Germinal center (tissue), 1 donor: ENCODE results near the gene GPBAR1.

Source experiments
- DNase-seq: peaks from one replicate; pipeline ENCODE4 v3.0.0; 2012; ENCODE audit warnings: mixed read lengths, low spot score

GPBAR1 gene

GRCh38 chr2:218244204-218244603 is 16.6 kb upstream of the GPBAR1 start:
- no peak for DNase-seq

- no peak for DNase-seq
Measured at GRCh38 chr2:218244665-218245064, 16.1 kb upstream of the GPBAR1 start.

GRCh38 chr2:218245214-218245613 is 15.6 kb upstream of the GPBAR1 start:
- no peak for DNase-seq

GRCh38 chr2:218249691-218250090 is 11.1 kb upstream of the GPBAR1 start:
- no peak for DNase-seq

GRCh38 chr2:218252509-218253231 is 8.1 kb upstream of the GPBAR1 start:
- no peak for DNase-seq

GRCh38 chr2:218253232-218253625 is 7.6 kb upstream of the GPBAR1 start:
- no peak for DNase-seq

- no peak for DNase-seq
Measured at GRCh38 chr2:218255446-218255845, 5.4 kb upstream of the GPBAR1 start.

GRCh38 chr2:218256612-218257350 is 4.0 kb upstream of the GPBAR1 start:
- no peak for DNase-seq

GRCh38 chr2:218257390-218257981 is 3.3 kb upstream of the GPBAR1 start:
- peak; percentile 82 for DNase-seq

- no peak for DNase-seq
Measured at GRCh38 chr2:218259099-218259961, 1.5 kb upstream of the GPBAR1 start.

GRCh38 chr2:218260166-218260565 is 649 bp upstream of the GPBAR1 start:
- DNase-seq = no peak

- DNase-seq = peak; percentile 40
Measured at GRCh38 chr2:218261423-218262236, 815 bp downstream of the GPBAR1 start.

- no peak for DNase-seq
Measured at GRCh38 chr2:218262237-218262600, 1.4 kb downstream of the GPBAR1 start.

- no peak for DNase-seq
Measured at GRCh38 chr2:218262631-218263586, 2.1 kb downstream of the GPBAR1 start.

- no peak for DNase-seq
Measured at GRCh38 chr2:218263817-218264641, 3.2 kb downstream of the GPBAR1 start.

GRCh38 chr2:218264773-218265561 is 4.2 kb downstream of the GPBAR1 start:
- no peak for DNase-seq

GRCh38 chr2:218265626-218266025 is 4.8 kb downstream of the GPBAR1 start:
- no peak for DNase-seq

- no peak for DNase-seq
Measured at GRCh38 chr2:218266316-218266979, 5.6 kb downstream of the GPBAR1 start.
